HepG2 (cell line): ENCODE results near the gene ARHGAP33. TPM values are rescaled to one million over a fixed set of nuclear protein-coding genes. Genes with fewer than 3 reads are reported as not detected.

Source experiments
- ATAC-seq: fragments of 200-7000 bp; cut with Tn5 transposase; 3 replicates; pipeline ENCODE4 v1.9.1; 2020; ENCODE audit warnings: mild to moderate bottlenecking, moderate library complexity
- Bru-seq: library from RNA; stranded (reverse); fragments of 400-500 nt; gene quantifications from one replicate; lab custom pipeline; 2021; lab: Mats Ljungman, UMichigan
- BruChase-seq, 2 experiments: library from RNA; stranded (reverse); fragments of 400-500 nt; gene quantifications; one replicate each; lab custom pipeline; 2021; lab: Mats Ljungman, UMichigan
- BruUV-seq: library from RNA; stranded (reverse); fragments of 400-500 nt; replicated peaks from 2 replicates; lab custom pipeline; 2021; lab: Mats Ljungman, UMichigan
- CTCF ChIA-PET: fragments of 300-600 bp; formaldehyde crosslinking; extraction: SDS; loops from one replicate; lab custom pipeline; 2021; ENCODE audit warnings: low total read pairs, inconsistent platforms, low intra/inter-chr PET ratio; lab: Yijun Ruan, JAX
- POLR2A ChIA-PET: fragments of 350-600 bp; sonication (Branson Sonifier 250); formaldehyde crosslinking; loops from one replicate; lab custom pipeline; 2020; ENCODE audit warnings: antibody characterized with exemption, inconsistent platforms; lab: Yijun Ruan, JAX
- DNase-seq: peaks from one replicate; pipeline ENCODE4 v3.0.0-alpha.2; 2015; ENCODE audit warnings: low spot score
- FAIRE-seq: peaks from 3 replicates; lab custom pipeline; 2011; peaks lifted over from hg19 to GRCh38; lab: Jason Lieb, UNC
- H2AFZ ChIP-seq: one replicate; pipeline ENCODE4 v1.6.1; 2011; ENCODE audit warnings: low read length, inconsistent platforms
- H3K27ac ChIP-seq: fragments of 300-600 bp; 3 replicates; pipeline ENCODE4 v1.8.0; 2011; ENCODE audit warnings: mixed run types, mild to moderate bottlenecking, mixed read lengths, low read length, inconsistent platforms; ENCODE audit not compliant: insufficient read depth; ENCODE audit errors: extremely low read length
- H3K27me3 ChIP-seq, 2 experiments: fragments of 200-600 bp in 1 of 2; 2 replicates in 1 of 2; 3 replicates in 1 of 2; pipeline versions ENCODE4 v1.6.0 to v1.8.0; 2011; ENCODE audit warnings: low read length in 2 of 2, mild to moderate bottlenecking in 2 of 2, moderate library complexity in 2 of 2, inconsistent platforms in 1 of 2; ENCODE audit not compliant: insufficient read depth in 2 of 2, control insufficient read depth in 1 of 2
- H3K36me3 ChIP-seq, 2 experiments: fragments of 200-600 bp in 1 of 2; replicated peaks in 1 of 2; 2 replicates in 1 of 2; 3 replicates in 1 of 2; pipeline versions ENCODE4 v1.5.1 to v1.8.0; 2011; ENCODE audit warnings: low read length in 2 of 2, inconsistent platforms in 1 of 2; ENCODE audit not compliant: insufficient read depth in 2 of 2, control insufficient read depth in 1 of 2
- H3K4me1 ChIP-seq: 2 replicates; pipeline ENCODE4 v1.5.1; 2012; ENCODE audit warnings: low read length, inconsistent platforms; ENCODE audit not compliant: insufficient read depth
- H3K4me2 ChIP-seq: 2 replicates; pipeline ENCODE4 v1.6.0; 2011; ENCODE audit warnings: low read depth, low read length, inconsistent platforms
- H3K4me3 ChIP-seq, 3 experiments: fragments of 200-600 bp in 1 of 3; sonication (generic), shearing (Covaris generic) in 1 of 3; replicated peaks in 1 of 3; 2 replicates each; pipeline ENCODE4 v1.5.1; 2011 to 2016; ENCODE audit warnings: low read length in 3 of 3, inconsistent platforms in 2 of 3, low read depth in 2 of 3, mild to moderate bottlenecking in 2 of 3, control low read depth in 1 of 3, mixed read lengths in 1 of 3; ENCODE audit not compliant: insufficient read depth in 1 of 3
- H3K79me2 ChIP-seq: one replicate; pipeline ENCODE4 v1.6.1; 2011; ENCODE audit warnings: low read length, inconsistent platforms; ENCODE audit not compliant: insufficient read depth
- H3K9ac ChIP-seq: 2 replicates; pipeline ENCODE4 v1.6.0; 2011; ENCODE audit warnings: mild to moderate bottlenecking, low read depth, low read length, inconsistent platforms; ENCODE audit not compliant: insufficient read depth
- H3K9me3 ChIP-seq: 2 replicates; pipeline ENCODE4 v1.5.1; 2012; ENCODE audit warnings: mild to moderate bottlenecking, low read length
- H4K20me1 ChIP-seq: 2 replicates; pipeline ENCODE4 v1.6.0; 2011; ENCODE audit warnings: inconsistent platforms, mild to moderate bottlenecking, low read length, moderate library complexity; ENCODE audit not compliant: insufficient read depth
- ATF7 ChIP-seq, 2 experiments: fragments of 450-650 bp in 1 of 2; sonication (generic) in 1 of 2; formaldehyde crosslinking in 1 of 2; IDR thresholded peaks; 2 replicates each; pipeline versions ENCODE4 v1.4.0 to v1.6.1; 2016 to 2020; ENCODE audit warnings: antibody characterized with exemption in 1 of 2, mild to moderate bottlenecking in 1 of 2, missing genetic modification reagents in 1 of 2
- ATF7-NPFF ChIP-seq: sonication (generic); formaldehyde crosslinking; IDR thresholded peaks from 2 replicates; pipeline ENCODE4 v1.8.1; 2023; ENCODE audit warnings: mild to moderate bottlenecking, low read depth, missing genetic modification reagents, moderate library complexity
- HDAC1 ChIP-seq: sonication (generic); formaldehyde crosslinking; IDR thresholded peaks from 2 replicates; pipeline ENCODE4 v1.5.1; 2020; ENCODE audit warnings: mild to moderate bottlenecking, missing genetic modification reagents
- KDM2A ChIP-seq: sonication (generic); formaldehyde crosslinking; IDR thresholded peaks from 2 replicates; pipeline ENCODE4 v1.4.0; 2020; ENCODE audit warnings: low read depth, missing genetic modification reagents, borderline replicate concordance
- KIAA2018 ChIP-seq: sonication (generic); formaldehyde crosslinking; IDR thresholded peaks from 2 replicates; pipeline ENCODE4 v1.5.0; 2020; ENCODE audit warnings: mild to moderate bottlenecking, missing genetic modification reagents, borderline replicate concordance
- NFKBIZ ChIP-seq: IDR thresholded peaks from 2 replicates; pipeline ENCODE4 v1.6.1; 2018; ENCODE audit warnings: missing genetic modification reagents, missing compliant biosample characterization
- SAP130 ChIP-seq: IDR thresholded peaks from 2 replicates; pipeline ENCODE4 v1.6.1; 2016; ENCODE audit warnings: low read depth
- YEATS4 ChIP-seq: sonication (generic); formaldehyde crosslinking; IDR thresholded peaks from 2 replicates; pipeline ENCODE4 v1.4.0; 2020; ENCODE audit warnings: missing genetic modification reagents, borderline replicate concordance
- WGBS: methylation state at CpG from one replicate; pipeline ENCODE4 v1.1.6; 2017; ENCODE audit warnings: low lambda C conversion rate; 5-methylcytosine and 5-hydroxymethylcytosine counted together
- in situ Hi-C: cut with HindIII; loops from 2 replicates; pipeline ENCODE4 v1.10.0; 2017; ENCODE audit warnings: low pct_unique_long_range_greater_than_20kb; ENCODE audit not compliant: extremely low pct_ligation_motif_present
- intact Hi-C: fragments of 100-400 bp; cut with micrococcal nuclease; formaldehyde crosslinking; loops from one replicate; pipeline ENCODE4 v1.10.0; 2022; ENCODE audit not compliant: unreplicated experiment
- long read RNA-seq, 2 experiments: library from RNA in 1 of 2; library from polyadenylated mRNA in 1 of 2; stranded (forward) in 1 of 2; unstranded in 1 of 2; transcript quantifications; one replicate each; pipeline ENCODE4 v2.0.0, GENCODE V29; 2019 to 2022
- polyA minus RNA-seq, 3 experiments: library from RNA; depleted of rRNA, polyadenylated mRNA; stranded (reverse); fragments of >200 nt; gene quantifications; 2 replicates each; pipeline ENCODE4 v1.2.3, GENCODE V29; 2011; ENCODE audit warnings: low replicate concordance in 1 of 3
- polyA plus RNA-seq, 8 experiments: library from polyadenylated mRNA; depleted of rRNA in 3 of 8; stranded (reverse) in 7 of 8; unstranded in 1 of 8; fragments of >200 nt; fragmentation: Illumina TruSeq in 4 of 8; extraction: Trizol in 4 of 8; gene quantifications; 2 replicates each; pipeline versions ENCODE4 v1.2.1 to v1.2.3, GENCODE V29; 2011 to 2016; ENCODE audit warnings: low read depth in 4 of 8, missing spikeins in 1 of 8, mixed read lengths in 1 of 8; ENCODE audit not compliant: insufficient read depth in 1 of 8
- total RNA-seq, 5 experiments: library from RNA; depleted of rRNA; stranded (reverse); fragments of >200 nt; fragmentation: Illumina TruSeq; extraction: Trizol; gene quantifications; 2 replicates each; pipeline ENCODE4 v1.2.3, GENCODE V29; 2016; ENCODE audit warnings: low read depth in 1 of 5

Gene ARHGAP33
- 0.83 and 1.3 TPM in 2 replicates for total RNA-seq (2016; rRNA removed; fragmentation: Illumina TruSeq; extraction: Trizol)
- total RNA-seq (2016; cell fraction: cytosol; rRNA removed; fragmentation: Illumina TruSeq; extraction: Trizol; ENCODE audit: low read depth) = 0.10 and 0.26 TPM in 2 replicates
- 0.42 and 1.9 TPM in 2 replicates for total RNA-seq (2016; cell fraction: insoluble cytoplasmic fraction; rRNA removed; fragmentation: Illumina TruSeq; extraction: Trizol)
- total RNA-seq (2016; cell fraction: membrane; rRNA removed; fragmentation: Illumina TruSeq; extraction: Trizol) = 0.93 and 1.1 TPM in 2 replicates
- 6.3 and 7.2 TPM in 2 replicates for total RNA-seq (2016; cell fraction: nucleus; rRNA removed; fragmentation: Illumina TruSeq; extraction: Trizol)
- polyA plus RNA-seq (2011; rRNA removed) = 2.7 and 4.1 TPM in 2 replicates
- 0.65 and 1.0 TPM in 2 replicates for polyA plus RNA-seq (2011; cell fraction: cytosol; rRNA removed)
- polyA plus RNA-seq (2011; cell fraction: nucleus; rRNA removed) = 63.2 and 100 TPM in 2 replicates
- polyA plus RNA-seq (2012) = 4.6 and 10.5 TPM in 2 replicates
- 0.27 and 0.71 TPM in 2 replicates for polyA plus RNA-seq (2016; cell fraction: cytosol; fragmentation: Illumina TruSeq; extraction: Trizol; ENCODE audit: low read depth)
- 1.5 and 1.8 TPM in 2 replicates for polyA plus RNA-seq (2016; cell fraction: insoluble cytoplasmic fraction; fragmentation: Illumina TruSeq; extraction: Trizol; ENCODE audit: low read depth)
- polyA plus RNA-seq (2016; cell fraction: membrane; fragmentation: Illumina TruSeq; extraction: Trizol; ENCODE audit: low read depth) = 0.72 and 1.1 TPM in 2 replicates
- 16.8 and 20.7 TPM in 2 replicates for polyA plus RNA-seq (2016; cell fraction: nucleus; fragmentation: Illumina TruSeq; extraction: Trizol; ENCODE audit: insufficient read depth, low read depth)
- 5.6 and 6.2 TPM in 2 replicates for polyA minus RNA-seq (2011; rRNA and poly(A)+ RNA removed; ENCODE audit: low replicate concordance)
- polyA minus RNA-seq (2011; cell fraction: cytosol; rRNA and poly(A)+ RNA removed) = 0.69 and 1.5 TPM in 2 replicates
- polyA minus RNA-seq (2011; cell fraction: nucleus; rRNA and poly(A)+ RNA removed) = 7.0 and 11.5 TPM in 2 replicates
- Bru-seq, nascent RNA = percentile 38 among the genes with signal in this experiment
- BruChase-seq, experiment 1, labeled RNA remaining after a 6-hour chase = percentile 40 among the genes with signal in this experiment
- percentile 41 among the genes with signal in this experiment for BruChase-seq, experiment 2, labeled RNA remaining after a 2-hour chase
- long read RNA-seq, experiment 1 = 0 reads
- long read RNA-seq, experiment 2, partial matches to known transcripts = 1 of 2 reads
- long read RNA-seq, experiment 2, other reads (novel, unspliced or antisense) = 1 of 2 reads

GRCh38 chr19:35775298-35776101 is at the start of gene ARHGAP33:
Gene ARHGAP33, plus strand, starts transcription at chr19:35775564. Its CDS starts 95 bp downstream, at chr19:35775659.
- H4K20me1 ChIP-seq = no peaks in the 10 kb centered on the region
- ATAC-seq (peak; percentile 88), DNase-seq (peak; percentile 94), FAIRE-seq (peak; percentile 85)
- peaks cover 43% of the 10 kb centered on the region for H3K4me1 ChIP-seq
- peak within 1 kb of the TSS; percentile 42 for H2AFZ ChIP-seq
- intact Hi-C loops = loop anchor here (5.0 kb wide), 1 partner anchor 37 kb away; the partner anchor contains the start of gene PRODH2
- in situ Hi-C loops = no loop called here
- no peaks in the 10 kb centered on the region; a peak in 1 of 5 replicates for H3K36me3 ChIP-seq
- H3K27ac ChIP-seq = no peak within 1 kb of the TSS
- BruUV-seq = no TSS peak
- peak within 1 kb of the TSS; percentile 34; the same call in 1 of the 2 replicates for H3K9ac ChIP-seq
- 3% methylated on average over 15 of the region's 82 CpGs for WGBS
- ChIA-PET CTCF (no interaction called here), POLR2A (interaction anchor here (1.8 kb wide), 1 partner anchor 35 kb away, joined by 6 read pairs; no protein-coding TSS in a partner anchor)
- peak within 1 kb of the TSS; percentile 89 for H3K4me2 ChIP-seq
- no peaks in the 10 kb centered on the region for H3K27me3 ChIP-seq
- H3K79me2 ChIP-seq = no peaks in the 10 kb centered on the region
- no peaks in the 10 kb centered on the region for H3K9me3 ChIP-seq
- peak within 1 kb of the TSS; percentile 62 to 78 (median 75) for H3K4me3 ChIP-seq
- TF ChIP-seq SAP130 (peak; percentile 71), YEATS4 (CRISPR knock-in tag) (peak; percentile 57; the same call in 1 of the 2 replicates), KDM2A (CRISPR knock-in tag) (0 out of 2 replicates have a peak, but pooled peaks have one; percentile 17), ATF7-NPFF (CRISPR knock-in tag) (peak; percentile 37; the same call in 1 of the 2 replicates), HDAC1 (CRISPR knock-in tag) (peak; percentile 47; the same call in 1 of the 2 replicates), KIAA2018 (CRISPR knock-in tag) (no peak), ATF7 (IDR thresholded peaks at IDR 0.05) (no peak), ATF7 (CRISPR knock-in tag; IDR thresholded peaks at IDR 0.05) (no peak), NFKBIZ (CRISPR knock-in tag) (no peak)
